HT-29 (cell line): ENCODE results near the gene AIFM3. TPM values are rescaled to one million over a fixed set of nuclear protein-coding genes. Genes with fewer than 3 reads are reported as not detected.

Source experiments
- DNase-seq: peaks from one replicate; pipeline ENCODE4 v3.0.0-alpha.2; 2015; ENCODE audit warnings: low spot score
- total RNA-seq: library from RNA; depleted of rRNA; stranded (reverse); fragments of >200 nt; shearing (Covaris generic); gene quantifications from 2 replicates; pipeline ENCODE4 v1.2.3, GENCODE V29; 2014; rRNA removed

AIFM3 gene
- total RNA-seq, 1 experiment from 2014 or later, result 41.7 TPM

GRCh38 chr22:21025763-21026755 is 59.0 kb downstream of the AIFM3 start:
- no peak for DNase-seq

GRCh38 chr22:21026783-21027692 is 60.0 kb downstream of the AIFM3 start:
- DNase-seq, result no peak

- no peak for DNase-seq
Measured at GRCh38 chr22:21028277-21029251, 61.5 kb downstream of the AIFM3 start.

- DNase-seq, result no peak
Measured at GRCh38 chr22:21029486-21030025, 62.5 kb downstream of the AIFM3 start.

GRCh38 chr22:21030032-21030431 is 63.0 kb downstream of the AIFM3 start:
- no peak for DNase-seq

Other genes with a start within 250 kb of the AIFM3 start
- not detected in 2 replicates for gene SERPIND1, start 193.1 kb upstream of the AIFM3 start, total RNA-seq
- 69.9 and 127 TPM in 2 replicates for gene PI4KA, start 108.4 kb upstream of the AIFM3 start, total RNA-seq
- 23.5 and 26.9 TPM in 2 replicates for gene SNAP29, start 108.2 kb upstream of the AIFM3 start, total RNA-seq
- gene CRKL, start 49.8 kb upstream of the AIFM3 start, total RNA-seq, result 74.9 and 77.2 TPM in 2 replicates
- gene LZTR1, start 15.0 kb downstream of the AIFM3 start, total RNA-seq, result 27.5 and 35.1 TPM in 2 replicates
- 60.1 and 75.4 TPM in 2 replicates for gene THAP7, start 34.9 kb downstream of the AIFM3 start, total RNA-seq
- gene P2RX6, start 47.9 kb downstream of the AIFM3 start, total RNA-seq, result 1.0 and 1.5 TPM in 2 replicates
- not detected in 2 replicates for gene SLC7A4, start 65.3 kb downstream of the AIFM3 start, total RNA-seq
- 0.13 TPM in 1 of 2 replicates, not detected in the other for gene LRRC74B, start 78.7 kb downstream of the AIFM3 start, total RNA-seq